Kidney glomerular epithelial cell (primary cell): ENCODE results near the gene STIP1.

Experiments used
- DNase-seq: peaks from one replicate; lab custom pipeline; 2025; lab: John Stamatoyannopoulos, UW

STIP1 gene

GRCh38 chr11:64251016-64251752 lies 65.2 kb downstream of the STIP1 start, which contains the start of gene PLCB3:
Gene PLCB3 (plus strand): TSS chr11:64251530. CDS start chr11:64251650, 120 bp downstream.
- DNase-seq: no peak

GRCh38 chr11:64251753-64252002 lies 65.7 kb downstream of the STIP1 start:
- no peak for DNase-seq

DNA sequence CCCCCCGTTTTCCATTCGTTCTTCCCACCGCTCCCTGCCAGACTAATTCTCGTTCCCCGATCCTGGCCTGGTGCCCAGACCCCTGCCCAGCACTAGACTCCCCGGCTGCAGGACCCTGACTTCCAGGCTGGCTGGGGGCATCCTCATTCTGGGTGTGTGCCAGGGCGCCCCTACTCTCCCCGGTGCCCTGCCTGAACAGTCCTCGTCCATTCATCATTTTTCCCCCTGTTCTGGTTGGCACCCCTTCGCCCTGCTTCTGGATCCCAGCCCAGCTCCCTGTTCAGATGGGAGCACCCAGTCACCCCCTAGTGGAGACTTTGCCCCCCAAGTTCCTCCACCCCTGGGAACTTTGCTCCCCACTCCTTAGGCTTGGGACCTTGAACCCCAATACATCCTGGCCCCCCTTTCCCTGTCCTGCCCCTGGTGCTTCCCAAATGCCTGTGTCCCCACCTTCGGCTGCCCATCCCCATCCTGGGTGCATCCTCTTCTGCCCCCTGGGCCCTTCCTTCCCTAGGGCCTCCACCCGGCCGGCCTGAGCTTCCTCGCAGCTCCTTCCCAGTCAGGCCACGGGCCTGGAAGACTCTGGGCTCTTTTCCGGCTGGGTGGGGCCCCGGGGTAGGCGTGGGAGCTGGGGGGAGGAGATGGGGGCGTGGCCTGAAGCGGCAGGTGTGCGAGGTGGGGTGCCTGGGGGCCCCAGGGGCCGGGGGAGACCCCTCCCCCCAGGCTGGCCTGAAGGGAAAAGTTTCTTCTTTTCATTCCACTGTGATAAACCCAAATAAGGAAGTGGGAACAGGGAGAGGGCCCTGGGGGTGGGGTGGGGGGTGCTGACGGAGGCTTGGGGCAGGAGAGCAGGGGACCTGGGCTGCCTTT lies 66.3 kb downstream of the STIP1 start:
- DNase-seq: no peak

- DNase-seq: no peak
Measured at GRCh38 chr11:64253043-64253442, 67.1 kb downstream of the STIP1 start.

DNA sequence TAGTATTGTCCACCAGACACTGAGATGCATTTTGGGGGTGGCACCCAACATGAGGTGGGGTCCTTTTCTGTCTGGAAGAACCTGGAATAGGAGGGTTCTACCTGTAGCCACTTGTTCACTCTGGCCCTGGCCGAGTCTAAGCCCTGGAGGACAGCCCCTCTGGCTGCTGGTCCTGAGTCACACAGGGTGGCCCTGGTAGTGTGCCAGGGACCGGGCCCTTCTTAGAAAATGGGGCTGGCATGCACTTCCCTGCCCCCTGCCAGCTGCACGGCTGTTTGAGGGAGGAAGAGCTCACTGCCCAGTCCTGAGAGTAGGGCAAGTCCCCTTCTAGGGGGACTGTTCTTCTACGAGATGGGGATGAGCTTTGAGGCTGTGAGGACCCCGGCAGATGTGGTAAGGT lies 67.5 kb downstream of the STIP1 start:
- no peak for DNase-seq
